SK-N-SH treated with all-trans-retinoic acid at 6 μM for 48 hours (cell line): ENCODE measurements around the gene LRMDA.

Experiments
- ARNTL ChIP-seq: fragments of 450-650 bp; formaldehyde crosslinking; IDR thresholded peaks from 2 replicates; pipeline ENCODE4 v1.5.0; 2020; ENCODE audit warnings: low read depth, mild to moderate bottlenecking, moderate library complexity, borderline replicate concordance
- OSR1 ChIP-seq: fragments of 250-450 bp; sonication (Bioruptor Pico); IDR thresholded peaks from 2 replicates; pipeline ENCODE4 v1.8.0; 2022; ENCODE audit warnings: moderate library complexity, mild to moderate bottlenecking, inconsistent platforms
- PATZ1 ChIP-seq: fragments of 250-450 bp; sonication (Bioruptor Pico); IDR thresholded peaks from 2 replicates; pipeline ENCODE4 v1.8.0; 2020; ENCODE audit warnings: mild to moderate bottlenecking, moderate library complexity, borderline replicate concordance
- RARB ChIP-seq: fragments of 250-450 bp; sonication (Bioruptor Pico); IDR thresholded peaks from 2 replicates; pipeline ENCODE4 v1.8.0; 2021; ENCODE audit warnings: mild to moderate bottlenecking, moderate library complexity
- SNAI2 ChIP-seq: fragments of 250-450 bp; sonication (Bioruptor Pico); IDR thresholded peaks from 2 replicates; pipeline ENCODE4 v1.5.0; 2020; ENCODE audit warnings: mild to moderate bottlenecking, moderate library complexity
- TCF4 ChIP-seq: fragments of 250-450 bp; sonication (Bioruptor Pico); IDR thresholded peaks from 2 replicates; pipeline ENCODE4 v1.8.0; 2021; ENCODE audit warnings: mild to moderate bottlenecking, moderate library complexity, borderline replicate concordance
- ZFP3 ChIP-seq: fragments of 250-450 bp; sonication (Bioruptor Pico); IDR thresholded peaks from 2 replicates; pipeline ENCODE4 v1.5.0; 2020; ENCODE audit warnings: mild to moderate bottlenecking, moderate library complexity
- ZNF565 ChIP-seq: fragments of 450-650 bp; formaldehyde crosslinking; conservative IDR thresholded peaks from 2 replicates; pipeline ENCODE4 v1.5.0; 2020; ENCODE audit warnings: low read depth, mild to moderate bottlenecking, moderate library complexity

DNA sequence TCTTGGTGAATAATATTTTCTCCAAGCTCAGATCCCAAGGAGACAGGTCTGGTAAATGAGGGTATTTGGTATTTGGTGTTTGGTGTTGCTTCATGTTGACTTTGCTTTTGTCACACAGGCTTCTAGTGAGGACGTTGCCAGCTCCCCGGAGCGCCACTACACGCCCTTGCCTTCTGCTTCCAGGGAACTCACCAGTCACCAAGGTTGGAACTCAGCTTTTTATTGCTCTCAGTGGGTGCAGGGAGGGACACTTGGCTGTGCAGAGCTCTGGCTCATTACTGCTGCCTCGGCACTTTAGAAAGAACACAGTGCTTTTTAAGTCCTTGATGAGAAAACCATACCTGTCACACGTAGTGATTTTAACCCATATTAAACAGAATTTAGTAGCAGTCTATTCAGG lies 892.9 kb downstream of the LRMDA start:
- TF ChIP-seq ZFP3 (CRISPR knock-in tag) = no peak
- no peak for TF ChIP-seq RARB (CRISPR knock-in tag)
- TF ChIP-seq OSR1 = no peak
- TF ChIP-seq TCF4 (CRISPR knock-in tag) = no peak
- TF ChIP-seq PATZ1 (CRISPR knock-in tag) = no peak
- no peak for TF ChIP-seq ZNF565 (CRISPR knock-in tag)
- TF ChIP-seq SNAI2 = no peak
- no peak for TF ChIP-seq ARNTL
